HUDEP-2 (cell line): ENCODE results near the gene TBX20.
"Not testable (repeated sequence)": the region's sequence is repeated elsewhere in the genome, so short reads cannot be mapped to it uniquely, and the experiment has no call there.

Experiments used
- DNase-seq, 76 experiments: peaks; one replicate each; lab custom pipeline; 2025; ENCODE audit not compliant: unreplicated experiment in 76 of 76; lab: John Stamatoyannopoulos, UW

TBX20 gene

GRCh38 chr7:35256256-35257175 lies 2.6 kb upstream of the TBX20 start:
- DNase-seq, result no peak

GRCh38 chr7:35255443-35256255 lies 1.7 kb upstream of the TBX20 start:
- no peak for DNase-seq

GRCh38 chr7:35254496-35255442 lies 869 bp upstream of the TBX20 start:
- DNase-seq, result no peak

- peak in 4 of 76 experiments; percentile 24 to 52 (median 34) for DNase-seq
Measured at GRCh38 chr7:35253460-35253709, 515 bp downstream of the TBX20 start.

DNA sequence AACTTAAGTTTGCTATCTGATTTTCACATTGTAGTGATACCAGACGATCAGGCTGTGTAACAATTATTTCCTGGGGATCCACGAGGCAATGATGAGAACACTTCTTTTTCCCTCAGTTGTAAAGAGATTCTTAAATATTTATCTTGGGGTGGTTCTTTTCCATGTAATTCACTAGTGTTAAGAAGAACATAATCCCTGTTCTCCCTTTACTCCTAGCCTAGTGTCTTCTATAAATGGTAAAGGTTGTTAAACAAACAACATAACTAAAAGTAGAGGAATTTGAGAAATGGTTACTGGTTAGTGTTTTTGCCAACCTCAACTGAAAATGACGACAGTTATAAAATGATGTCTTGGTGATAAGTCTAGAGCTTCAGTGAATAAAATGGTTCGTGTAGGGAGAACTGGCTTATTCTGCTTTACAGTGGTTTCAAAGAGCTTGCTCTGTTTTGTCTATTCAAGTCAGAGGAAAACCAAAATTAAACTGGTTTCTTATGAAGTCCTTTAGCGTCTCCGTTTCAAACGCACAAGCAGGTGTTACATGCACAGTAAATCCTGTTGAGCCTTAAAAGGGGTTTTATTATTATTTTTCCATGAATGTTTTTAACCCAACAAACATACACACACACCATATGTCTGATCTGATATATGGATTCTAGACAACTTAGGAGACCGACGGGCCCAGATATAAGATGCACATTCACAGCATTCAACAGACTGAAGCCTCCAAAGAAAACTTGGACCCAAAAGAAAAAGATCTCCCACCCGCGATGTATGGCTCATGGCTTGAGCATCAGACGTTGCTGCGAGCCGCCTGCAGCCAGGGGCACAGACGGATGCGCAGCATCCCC lies 1.1 kb downstream of the TBX20 start:
- no peak for DNase-seq

- DNase-seq, result peak in 1 of 76 experiments; percentile 0
Measured at GRCh38 chr7:35251606-35252310, 2.1 kb downstream of the TBX20 start.

DNA sequence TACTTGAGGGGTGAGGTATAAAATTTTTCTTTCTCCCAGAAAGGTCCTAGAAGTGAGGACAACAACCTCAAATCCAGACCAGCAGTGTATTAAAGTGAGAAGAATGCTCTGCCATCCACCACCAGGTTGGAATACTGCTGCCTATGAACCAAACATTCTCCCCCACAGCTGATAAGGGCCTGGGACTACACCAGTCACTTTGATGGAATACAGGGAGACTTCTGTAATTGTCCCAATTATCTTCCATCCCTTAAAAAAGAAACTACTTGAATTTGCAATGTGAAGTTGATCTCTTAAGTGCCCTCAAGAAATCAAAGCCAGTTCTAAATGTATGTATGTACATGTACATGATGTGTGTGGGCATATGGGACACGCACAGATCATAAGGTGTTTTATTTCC lies 3.0 kb downstream of the TBX20 start:
- DNase-seq, result no peak

DNA sequence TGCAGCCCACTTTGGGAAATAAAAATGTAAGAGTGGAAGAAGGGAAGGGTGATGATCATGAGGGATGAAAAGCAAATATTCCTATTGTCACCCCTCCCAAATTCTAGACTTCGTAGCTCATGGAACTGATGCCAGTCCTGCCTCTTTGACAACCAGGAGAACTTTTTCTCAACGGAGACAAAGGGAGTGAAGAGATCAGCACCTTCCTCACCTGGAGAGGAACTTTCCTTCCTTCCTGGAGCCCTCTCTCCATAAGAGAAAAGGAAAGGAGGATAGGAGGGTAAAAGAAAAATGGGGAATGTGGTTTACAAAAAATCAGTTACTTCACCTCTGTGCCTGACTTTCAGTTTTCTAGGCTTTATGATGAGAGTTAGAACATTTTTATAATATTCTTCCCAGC lies 3.4 kb downstream of the TBX20 start:
- no peak for DNase-seq

DNA sequence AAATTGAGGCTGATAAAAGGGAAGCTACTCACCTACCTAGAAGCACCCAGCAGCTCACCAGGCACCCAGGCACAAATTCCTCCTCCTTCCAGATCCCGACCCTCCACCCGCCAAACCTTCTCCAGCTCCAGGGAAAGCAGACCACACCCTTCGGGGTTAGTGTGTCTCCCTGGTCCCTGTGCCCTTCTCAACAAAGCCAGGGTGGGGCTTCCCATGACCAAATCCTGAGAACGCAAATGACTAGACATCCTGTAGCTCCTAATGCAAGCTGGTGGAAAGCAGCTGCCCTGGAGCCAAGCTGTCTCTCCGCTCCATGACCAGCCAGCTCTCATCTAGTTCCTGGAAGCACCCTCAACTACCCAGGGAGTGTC lies 4.4 kb downstream of the TBX20 start:
- no peak for DNase-seq

DNA sequence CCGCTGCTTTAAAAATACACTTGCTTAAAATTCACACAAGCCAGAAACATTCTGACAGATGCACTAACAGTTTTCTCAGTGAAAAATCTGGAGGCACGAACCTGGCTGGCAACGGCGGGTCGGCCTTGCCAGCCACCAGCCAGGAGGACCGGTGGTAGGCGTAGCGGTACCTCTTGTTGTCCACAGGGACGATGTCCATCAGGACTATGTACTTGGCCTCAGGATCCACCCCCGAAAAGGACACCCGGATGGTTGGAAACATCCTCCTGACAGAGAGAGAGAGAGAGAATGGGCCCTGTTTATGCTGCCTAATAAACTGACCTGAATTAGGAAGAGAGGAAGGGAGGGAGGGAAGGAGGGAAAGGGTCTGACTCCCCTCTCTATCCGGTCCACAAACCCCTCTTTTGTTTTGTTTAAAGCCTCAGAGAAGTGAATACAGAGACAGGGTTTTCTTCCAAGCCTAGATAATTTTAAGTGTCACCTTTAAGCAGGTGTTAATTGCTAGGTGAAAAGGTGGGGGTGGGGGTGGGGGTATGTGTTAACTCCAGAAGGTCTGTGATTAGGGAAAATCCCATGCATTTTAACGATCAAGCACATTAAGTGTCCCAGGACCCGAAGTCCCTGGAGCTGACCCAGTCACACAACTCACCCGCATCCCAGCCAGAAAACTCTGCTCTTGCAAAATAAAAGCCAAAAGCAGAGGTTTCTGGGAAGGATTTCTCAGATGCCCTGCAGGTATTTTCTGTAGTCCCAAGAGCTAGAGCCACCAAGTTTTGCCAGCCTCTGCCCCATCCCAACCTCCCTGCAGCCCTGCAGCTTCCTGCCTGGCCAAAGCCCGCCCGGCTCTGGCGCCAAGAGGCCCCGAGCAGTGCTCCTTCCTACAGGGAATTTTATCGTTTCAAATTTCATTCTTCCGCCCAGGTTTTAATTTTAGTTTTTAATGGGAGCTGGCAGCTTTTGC lies 5.0 kb downstream of the TBX20 start:
- no peak for DNase-seq

- DNase-seq, result no peak
Measured at GRCh38 chr7:35246819-35247218, 7.1 kb downstream of the TBX20 start.

GRCh38 chr7:35241884-35242283 lies 12.0 kb downstream of the TBX20 start:
- no peak for DNase-seq

GRCh38 chr7:35241436-35241835 lies 12.5 kb downstream of the TBX20 start:
- DNase-seq, result no peak

DNA sequence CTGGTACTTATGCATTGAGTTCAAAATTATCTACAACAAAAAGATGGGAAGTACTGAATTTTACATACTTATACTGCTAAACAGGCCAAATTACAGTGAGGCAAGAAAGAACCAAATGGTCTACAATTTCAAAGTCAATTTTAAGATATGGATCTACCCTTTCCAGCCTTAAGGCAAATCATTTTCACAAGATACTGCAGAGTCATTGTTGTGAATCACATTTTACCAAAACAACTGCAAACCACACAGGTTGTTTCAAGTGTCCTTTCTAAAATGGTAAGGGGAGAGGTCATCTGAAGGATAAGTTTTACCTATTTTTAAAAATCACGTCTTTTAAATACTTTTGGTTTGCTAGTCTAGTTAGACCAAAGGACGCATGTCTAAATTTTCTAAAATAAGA lies 12.9 kb downstream of the TBX20 start:
- not testable (repeated sequence) for DNase-seq

- not testable (repeated sequence) for DNase-seq
Measured at GRCh38 chr7:35238456-35238855, 15.4 kb downstream of the TBX20 start.

- no peak for DNase-seq
Measured at GRCh38 chr7:35232994-35233393, 20.9 kb downstream of the TBX20 start.

DNA sequence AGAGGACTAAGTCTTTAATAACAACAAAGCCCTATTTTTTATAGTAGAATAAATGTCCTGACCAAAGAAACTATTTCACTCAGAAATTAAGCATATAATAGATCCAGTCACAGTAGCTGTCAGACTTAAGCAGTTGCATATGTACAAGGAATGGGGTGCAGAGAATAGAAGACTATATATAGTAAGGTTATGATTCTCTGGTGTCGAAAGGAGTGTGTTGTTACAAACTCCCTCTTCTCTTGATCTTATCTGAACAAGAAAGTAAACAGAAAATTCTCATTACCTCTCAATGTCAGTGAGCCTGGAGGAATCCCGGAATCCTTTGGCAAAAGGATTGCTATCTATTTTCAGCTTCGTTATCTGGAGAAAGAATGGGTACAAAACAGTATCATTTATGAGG lies 22.7 kb downstream of the TBX20 start:
- DNase-seq, result not testable (repeated sequence)

DNA sequence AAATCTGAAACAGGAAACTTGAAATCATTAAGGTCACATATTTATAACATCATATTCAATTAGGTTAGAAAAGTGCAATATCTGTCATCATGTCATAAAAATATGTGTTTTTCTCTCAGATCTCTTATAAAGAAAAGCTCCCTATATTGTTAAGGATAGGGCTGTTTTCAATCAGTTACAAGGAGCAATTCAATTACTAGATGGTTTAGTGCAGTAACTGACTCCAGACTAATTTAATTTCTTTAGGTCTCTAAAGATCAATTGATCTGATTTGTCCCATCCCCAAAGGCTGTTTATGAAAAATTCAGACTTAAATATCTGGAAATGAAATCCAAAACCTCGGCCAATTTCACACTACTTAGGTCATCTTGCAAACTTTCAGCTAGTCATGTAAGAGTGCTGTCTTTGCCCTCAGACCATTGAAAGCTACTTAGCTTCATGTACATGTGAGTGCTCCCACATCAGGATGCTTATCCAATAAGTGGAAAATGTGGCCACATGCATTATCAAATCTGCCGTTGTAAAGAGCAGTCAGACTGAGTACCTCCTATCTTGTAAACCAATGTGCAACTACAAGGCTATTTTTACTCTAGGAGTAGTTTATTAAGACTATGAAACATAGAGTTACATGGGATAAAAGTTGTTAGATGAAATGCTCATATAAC lies 24.7 kb downstream of the TBX20 start:
- not testable (repeated sequence) for DNase-seq
